HFF-Myc (cell line): ENCODE measurements around the gene AGAP3.

ENCODE experiments used
- DNase-seq: peaks from one replicate; pipeline ENCODE4 v3.0.0-alpha.2; 2011; ENCODE audit warnings: low read depth; ENCODE audit errors: extremely low read depth
- H3K4me3 ChIP-seq: replicated peaks from 2 replicates; pipeline ENCODE4 v1.5.1; 2011; ENCODE audit warnings: low read depth, mild to moderate bottlenecking, control low read depth, low read length
- CTCF ChIP-seq: IDR thresholded peaks from 2 replicates; pipeline ENCODE4 v1.5.1; 2012; ENCODE audit warnings: mild to moderate bottlenecking, low read depth, low read length, control low read depth; ENCODE audit errors: missing control alignments

Gene AGAP3

GRCh38 chr7:151143261-151144015 lies 57.2 kb downstream of the AGAP3 start:
- H3K4me3 ChIP-seq, result no peak overlapping the region
- no peak for TF ChIP-seq CTCF
- DNase-seq, result no peak

- no peak overlapping the region for H3K4me3 ChIP-seq
- DNase-seq, result no peak
- TF ChIP-seq CTCF, result no peak
Measured at GRCh38 chr7:151144387-151144786, 58.1 kb downstream of the AGAP3 start.

- H3K4me3 ChIP-seq, result no peak overlapping the region
- TF ChIP-seq CTCF, result no peak
- DNase-seq, result no peak
Measured at GRCh38 chr7:151146761-151147160, 60.5 kb downstream of the AGAP3 start.

- no peak for DNase-seq
- H3K4me3 ChIP-seq, result no peak overlapping the region
- TF ChIP-seq CTCF, result no peak
Measured at GRCh38 chr7:151148319-151149259, 62.3 kb downstream of the AGAP3 start.

- no peak for DNase-seq
- H3K4me3 ChIP-seq, result no peak overlapping the region
- TF ChIP-seq CTCF, result no peak
Measured at GRCh38 chr7:151150388-151150787, 64.1 kb downstream of the AGAP3 start.

GRCh38 chr7:151152643-151153513 lies 66.6 kb downstream of the AGAP3 start:
- TF ChIP-seq CTCF, result no peak
- no peak for DNase-seq
- H3K4me3 ChIP-seq, result no peak overlapping the region
